GM12872 (cell line): Measurements from ENCODE around the gene DEDD2.

ENCODE experiments used
- CTCF ChIP-seq: IDR thresholded peaks from 3 replicates; pipeline ENCODE4 v1.5.1; 2011; ENCODE audit warnings: low read depth, mild to moderate bottlenecking, low read length, moderate library complexity; ENCODE audit not compliant: insufficient read depth

DEDD2 gene

GRCh38 chr19:42185277-42185676 lies 32.2 kb downstream of the DEDD2 start:
- no peak for TF ChIP-seq CTCF

- TF ChIP-seq CTCF: peak; percentile 92
These were observed 33.0 kb downstream of the DEDD2 start for GRCh38 chr19:42184401-42184861.

- TF ChIP-seq CTCF: peak; percentile 65
These were observed 38.4 kb downstream of the DEDD2 start for GRCh38 chr19:42178791-42179674.

- no peak for TF ChIP-seq CTCF
These were observed 39.8 kb downstream of the DEDD2 start for GRCh38 chr19:42177686-42178019.

GRCh38 chr19:42176990-42177685 lies 40.3 kb downstream of the DEDD2 start:
- TF ChIP-seq CTCF: peak; percentile 41; the same call in 1 of the 3 replicates

- no peak for TF ChIP-seq CTCF
These were observed 40.9 kb downstream of the DEDD2 start for GRCh38 chr19:42176649-42176989.

- no peak for TF ChIP-seq CTCF
These were observed 41.4 kb downstream of the DEDD2 start for GRCh38 chr19:42175952-42176648.
